ENCODE measurements around the gene SLC5A11.
"Not testable (repeated sequence)": the region's sequence is repeated elsewhere in the genome, so short reads cannot be mapped to it uniquely, and the experiment has no call there.

Gene SLC5A11

GRCh38 chr16:24845726-24846547 is at the start of gene SLC5A11:
Gene SLC5A11, plus strand, starts transcription at chr16:24845963. Its CDS starts 12,681 bp downstream, at chr16:24858644.
- DNase-seq = no peak

- DNase-seq = no peak
Observed at GRCh38 chr16:24800586-24800985, 45.2 kb upstream of the SLC5A11 start.

- DNase-seq = no peak
Observed at GRCh38 chr16:24801761-24802302, 43.9 kb upstream of the SLC5A11 start.

- DNase-seq = no peak
Observed at GRCh38 chr16:24805484-24805883, 40.3 kb upstream of the SLC5A11 start.

GRCh38 chr16:24807301-24807700 is 38.5 kb upstream of the SLC5A11 start:
- DNase-seq = no peak

- DNase-seq = no peak
Observed at GRCh38 chr16:24810951-24811843, 34.6 kb upstream of the SLC5A11 start.

- not testable (repeated sequence) for DNase-seq
Observed at GRCh38 chr16:24812813-24813212, 33.0 kb upstream of the SLC5A11 start.

GRCh38 chr16:24815021-24815420 is 30.7 kb upstream of the SLC5A11 start:
- DNase-seq = no peak

GRCh38 chr16:24816688-24817087 is 29.1 kb upstream of the SLC5A11 start:
- DNase-seq = no peak

GRCh38 chr16:24819462-24820040 is 26.2 kb upstream of the SLC5A11 start:
- no peak for DNase-seq

- DNase-seq = peak; percentile 3 to 39 (median 26)
Observed at GRCh38 chr16:24820522-24820921, 25.2 kb upstream of the SLC5A11 start.

GRCh38 chr16:24821129-24821528 is 24.6 kb upstream of the SLC5A11 start:
- no peak for DNase-seq

- DNase-seq = no peak
Observed at GRCh38 chr16:24822542-24822941, 23.2 kb upstream of the SLC5A11 start.

- DNase-seq = no peak
Observed at GRCh38 chr16:24822974-24823373, 22.8 kb upstream of the SLC5A11 start.

- DNase-seq = no peak
Observed at GRCh38 chr16:24825696-24826095, 20.1 kb upstream of the SLC5A11 start.

GRCh38 chr16:24826096-24826690 is 19.6 kb upstream of the SLC5A11 start:
- DNase-seq = no peak

GRCh38 chr16:24826817-24827566 is 18.8 kb upstream of the SLC5A11 start:
- DNase-seq = no peak

GRCh38 chr16:24829153-24829552 is 16.6 kb upstream of the SLC5A11 start:
- no peak for DNase-seq

GRCh38 chr16:24833352-24833751 is 12.4 kb upstream of the SLC5A11 start:
- DNase-seq = no peak

GRCh38 chr16:24834459-24835335 is 11.1 kb upstream of the SLC5A11 start:
- DNase-seq = no peak

GRCh38 chr16:24836836-24837235 is 8.9 kb upstream of the SLC5A11 start:
- no peak for DNase-seq

All from suppressor macrophage treated with lipopolysaccharide for 1 hour (primary cell).